T1000 (cell line): ENCODE data around the gene ACTL10.
"Not testable (repeated sequence)": the region's sequence is repeated elsewhere in the genome, so short reads cannot be mapped to it uniquely, and the experiment has no call there.

Source experiments
- DNase-seq: peaks from one replicate; lab custom pipeline; 2025; ENCODE audit warnings: mixed read lengths; lab: John Stamatoyannopoulos, UW

Gene ACTL10

DNA sequence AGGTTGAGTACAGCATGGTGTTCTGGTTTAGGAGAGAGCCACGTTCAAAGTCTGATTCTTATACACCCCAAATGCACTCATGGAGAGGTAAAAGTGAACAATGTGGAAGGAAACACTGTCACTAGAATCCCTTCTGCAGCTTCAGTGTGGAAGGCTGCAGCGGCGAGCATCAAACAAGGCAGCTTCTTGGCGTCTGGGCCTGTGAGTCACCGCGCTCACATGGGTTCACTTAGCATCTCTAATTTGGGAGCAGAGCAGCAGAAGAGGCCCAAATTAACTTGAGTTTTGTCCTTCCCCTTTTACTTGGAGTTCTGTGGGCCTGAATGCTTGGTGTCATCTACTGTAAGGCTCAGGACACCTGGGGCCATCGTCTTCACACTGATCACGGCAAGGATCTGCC lies 30.4 kb downstream of the ACTL10 start:
- DNase-seq, result no peak

DNA sequence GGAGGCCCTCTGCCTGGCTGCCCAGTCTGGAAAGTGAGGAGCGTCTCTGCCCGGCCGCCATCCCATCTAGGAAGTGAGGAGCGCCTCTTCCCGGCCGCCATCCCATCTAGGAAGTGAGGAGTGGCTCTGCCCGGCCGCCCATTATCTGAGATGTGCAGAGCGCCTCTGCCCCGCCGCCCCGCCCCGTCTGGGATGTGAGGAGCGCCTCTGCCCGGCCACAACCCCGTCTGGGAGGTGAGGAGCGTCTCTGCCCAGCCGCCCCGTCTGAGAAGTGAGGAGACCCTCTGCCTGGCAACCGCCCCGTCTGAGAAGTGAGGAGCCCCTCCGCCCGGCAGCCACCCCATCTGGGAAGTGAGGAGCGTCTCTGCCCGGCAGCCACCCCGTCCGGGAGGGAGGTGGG lies 32.2 kb downstream of the ACTL10 start:
- not testable (repeated sequence) for DNase-seq

DNA sequence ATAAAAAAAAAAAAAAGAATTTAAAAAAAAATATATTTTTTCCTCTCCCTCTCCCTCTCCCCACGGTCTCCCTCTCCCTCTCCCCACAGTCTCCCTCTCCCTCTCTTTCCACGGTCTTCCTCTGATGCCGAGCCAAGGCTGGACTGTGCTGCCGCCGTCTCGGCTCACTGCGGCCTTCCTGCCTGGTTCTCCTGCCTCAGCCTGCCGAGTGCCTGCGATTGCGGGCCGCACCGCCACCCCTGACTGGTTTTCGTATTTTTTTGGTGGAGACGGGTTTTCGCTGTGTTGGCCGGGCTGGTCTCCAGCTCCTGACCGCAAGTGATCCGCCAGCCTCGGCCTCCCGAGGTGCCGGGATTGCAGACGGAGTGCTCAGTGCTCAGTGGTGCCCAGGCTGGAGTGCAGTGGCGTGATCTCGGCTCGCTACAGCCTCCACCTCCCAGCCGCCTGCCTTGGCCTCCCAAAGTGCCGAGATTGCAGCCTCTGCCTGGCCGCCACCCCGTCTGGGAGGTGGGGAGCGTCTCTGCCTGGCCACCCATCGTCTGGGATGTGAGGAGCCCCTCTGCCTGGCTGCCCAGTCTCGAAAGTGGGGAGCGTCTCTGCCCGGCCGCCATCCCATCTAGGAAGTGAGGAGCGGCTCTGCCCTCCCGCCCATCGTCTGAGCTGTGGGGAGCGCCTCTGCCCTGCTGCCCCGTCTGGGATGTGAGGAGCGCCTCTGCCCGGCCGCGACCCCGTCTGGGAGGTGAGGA lies 34.1 kb downstream of the ACTL10 start:
- not testable (repeated sequence) for DNase-seq

DNA sequence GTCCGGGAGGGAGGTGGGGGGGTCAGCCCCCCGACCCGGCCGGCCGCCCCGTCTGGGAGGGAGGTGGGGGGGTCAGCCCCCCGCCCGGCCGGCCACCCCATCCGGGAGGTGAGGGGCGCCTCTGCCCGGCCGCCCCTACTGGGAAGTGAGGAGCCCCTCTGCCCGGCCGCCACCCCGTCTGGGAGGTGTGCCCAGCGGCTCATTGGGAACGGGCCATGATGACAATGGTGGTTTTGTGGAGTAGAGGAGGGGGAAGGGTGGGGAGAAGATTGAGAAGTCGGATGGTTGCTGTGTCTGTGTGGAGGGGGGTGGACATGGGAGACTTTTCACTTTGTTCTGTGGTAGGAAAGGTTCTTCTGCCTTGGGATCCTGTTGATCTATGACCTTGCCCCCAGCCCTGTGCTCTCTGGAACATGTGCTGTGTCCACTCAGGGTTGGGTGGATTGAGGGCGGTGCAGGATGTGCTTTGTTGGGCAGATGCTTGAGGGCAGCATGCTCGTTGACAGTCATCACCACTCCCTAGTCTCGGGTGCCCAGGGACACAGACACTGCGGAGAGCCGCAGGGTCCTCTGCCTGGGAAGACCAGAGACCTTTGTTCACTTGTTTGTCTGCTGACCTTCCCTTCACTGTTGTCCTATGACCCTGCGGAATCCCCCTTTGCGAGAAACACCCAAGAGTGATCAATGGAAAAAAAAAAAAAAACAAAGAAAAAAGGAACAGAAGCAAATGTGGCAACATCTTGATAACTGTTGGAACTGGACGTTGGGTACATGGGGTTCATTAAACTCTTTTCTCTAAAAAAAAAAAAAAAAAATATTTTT lies 35.1 kb downstream of the ACTL10 start:
- DNase-seq, result no peak

DNA sequence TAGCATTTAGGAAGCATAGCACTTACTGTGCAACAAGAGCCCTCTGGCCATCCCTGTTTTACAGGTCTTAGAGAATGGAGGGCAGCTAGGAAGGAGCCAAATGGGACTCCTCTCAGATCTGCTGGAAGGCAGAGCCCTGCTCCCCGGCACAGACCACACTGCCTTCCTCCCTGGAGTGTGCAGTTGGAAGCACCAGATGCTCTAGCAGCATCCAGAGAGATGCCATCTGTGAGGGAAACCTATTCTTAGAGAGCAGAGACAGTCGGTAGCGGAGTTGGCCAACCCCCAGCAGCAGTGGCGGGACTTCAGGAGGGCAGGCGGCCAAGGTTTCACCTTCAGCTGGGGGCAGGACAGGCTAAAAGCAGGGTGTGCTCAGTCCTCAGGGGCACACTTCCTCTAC lies 36.1 kb downstream of the ACTL10 start:
- DNase-seq, result no peak

DNA sequence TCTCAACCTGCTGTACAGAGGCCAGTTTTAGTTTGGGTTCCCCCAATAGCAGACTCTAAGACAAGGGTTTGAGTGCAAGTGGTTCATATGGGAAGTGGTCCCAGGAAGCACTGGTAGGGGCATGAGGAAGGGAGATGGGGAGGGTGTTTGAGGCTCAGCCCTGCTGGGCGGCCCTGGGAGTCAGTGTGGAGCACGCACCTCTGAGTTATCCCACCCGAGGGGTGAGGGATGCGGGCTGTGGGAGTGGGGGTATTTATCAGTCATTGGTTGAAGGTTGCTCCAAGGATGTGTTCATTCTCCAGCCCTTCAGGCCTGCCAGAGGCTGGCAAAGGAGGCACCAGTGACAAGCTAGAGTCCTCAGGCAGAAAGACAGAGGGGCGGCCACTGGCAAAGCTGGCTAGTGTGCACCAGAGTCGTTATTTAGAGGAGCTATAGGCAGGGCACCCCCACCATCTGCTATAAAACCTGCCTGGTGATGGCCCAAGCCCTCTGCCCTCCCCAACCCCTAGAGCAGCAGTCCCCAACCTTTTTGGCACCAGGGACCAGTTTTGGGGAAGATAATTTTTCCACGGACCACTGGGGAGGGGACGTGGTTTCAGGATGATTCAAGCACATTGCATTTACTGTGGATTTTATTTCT lies 36.9 kb downstream of the ACTL10 start:
- no peak for DNase-seq

DNA sequence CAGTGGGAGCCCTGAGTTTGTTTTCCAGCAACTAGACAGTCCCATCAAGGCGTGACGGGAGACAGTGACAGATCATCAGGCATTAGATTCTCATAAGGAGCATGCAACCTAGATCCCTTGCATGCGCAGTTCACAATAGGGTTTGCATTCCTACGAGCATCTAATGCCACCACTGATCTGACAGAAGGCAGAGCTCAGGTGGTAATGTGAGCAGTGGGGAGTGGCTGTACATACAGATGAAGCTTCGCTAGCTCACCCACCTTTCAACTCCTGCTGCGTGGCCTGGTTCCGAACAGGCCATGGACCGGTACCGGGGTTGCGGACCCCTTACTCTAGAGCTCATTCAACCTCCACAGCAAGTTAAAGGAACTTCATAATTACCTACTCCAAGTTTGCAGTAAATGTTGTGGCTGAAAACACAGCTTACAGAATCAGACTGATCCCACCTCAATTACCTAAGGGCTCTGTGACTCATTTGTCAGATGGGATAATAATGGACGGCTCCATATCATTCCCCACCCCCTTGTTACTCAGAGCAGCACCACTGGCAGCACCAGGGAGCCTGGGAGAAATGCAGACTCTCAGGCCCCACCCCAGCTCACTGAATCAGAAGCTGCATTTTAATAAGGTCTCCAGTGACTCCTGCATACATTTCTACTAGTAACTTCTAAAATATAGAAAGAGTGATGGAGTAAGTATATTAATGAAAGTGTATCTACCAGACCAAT lies 37.6 kb downstream of the ACTL10 start:
- DNase-seq, result no peak

DNA sequence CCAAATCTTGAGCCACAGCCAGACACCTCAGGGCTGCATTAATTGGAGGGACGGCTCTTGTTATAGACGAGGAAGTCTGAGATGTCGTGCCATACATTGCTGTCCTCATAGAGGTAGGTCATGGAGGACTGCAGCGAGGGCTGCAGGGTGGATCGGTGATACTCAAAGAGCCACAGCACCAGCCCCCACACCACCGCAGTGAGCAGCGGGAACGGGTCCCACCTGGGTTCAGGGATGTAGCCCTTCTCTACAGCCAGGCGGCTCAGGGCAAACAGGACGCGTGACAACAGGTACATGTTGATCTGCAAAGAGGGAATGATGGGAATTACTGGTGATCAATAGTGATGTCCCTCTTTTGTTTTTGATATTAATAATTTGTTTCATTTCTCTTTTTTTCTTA lies 40.9 kb downstream of the ACTL10 start:
- DNase-seq, result no peak

DNA sequence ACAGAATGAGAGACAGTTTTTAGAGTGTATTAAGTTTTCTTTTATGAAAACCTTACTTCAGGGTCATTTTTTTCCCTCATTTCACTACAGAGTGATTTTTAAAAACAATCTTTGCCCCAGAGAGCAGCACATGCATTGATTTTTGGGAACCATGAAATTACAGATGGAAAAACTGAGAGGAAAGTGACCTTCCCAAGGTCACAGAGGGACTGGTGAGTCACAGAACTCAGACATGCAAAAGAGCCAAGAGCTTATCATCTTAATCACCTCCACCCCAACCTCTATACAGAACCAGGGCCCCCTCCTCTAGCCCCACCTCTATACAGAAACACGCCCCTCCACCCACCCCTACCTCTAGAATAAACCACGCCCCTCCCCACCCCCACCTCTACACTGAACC lies 42.7 kb downstream of the ACTL10 start:
- DNase-seq, result no peak

DNA sequence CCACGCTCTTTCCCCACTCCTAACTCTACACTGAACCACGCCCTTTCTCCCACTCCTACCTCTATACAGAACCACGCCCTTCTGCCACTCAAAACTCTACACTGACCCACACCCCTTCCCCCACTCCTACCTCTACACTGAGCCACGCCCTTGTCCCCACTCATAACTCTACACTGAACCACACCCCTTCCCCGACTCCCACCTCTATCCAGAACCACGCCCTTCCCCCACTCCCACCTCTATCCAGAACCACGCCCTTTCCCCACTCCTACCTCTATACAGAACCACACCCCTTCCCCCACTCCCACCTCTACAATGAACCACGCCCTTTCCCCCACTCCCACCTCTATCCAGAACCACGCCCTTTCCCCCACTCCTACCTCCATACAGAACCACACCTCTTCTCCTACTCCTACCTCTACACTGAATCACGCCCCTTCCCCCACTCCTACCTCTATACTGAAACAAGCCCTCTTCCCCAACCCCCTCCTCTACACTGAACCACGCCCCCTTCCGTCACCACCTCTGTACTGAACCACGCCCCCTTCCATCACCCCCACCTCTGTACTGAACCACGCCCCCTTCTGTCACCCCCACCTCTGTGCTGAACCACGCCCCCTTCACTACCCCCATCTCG lies 43.3 kb downstream of the ACTL10 start:
- DNase-seq, result no peak

DNA sequence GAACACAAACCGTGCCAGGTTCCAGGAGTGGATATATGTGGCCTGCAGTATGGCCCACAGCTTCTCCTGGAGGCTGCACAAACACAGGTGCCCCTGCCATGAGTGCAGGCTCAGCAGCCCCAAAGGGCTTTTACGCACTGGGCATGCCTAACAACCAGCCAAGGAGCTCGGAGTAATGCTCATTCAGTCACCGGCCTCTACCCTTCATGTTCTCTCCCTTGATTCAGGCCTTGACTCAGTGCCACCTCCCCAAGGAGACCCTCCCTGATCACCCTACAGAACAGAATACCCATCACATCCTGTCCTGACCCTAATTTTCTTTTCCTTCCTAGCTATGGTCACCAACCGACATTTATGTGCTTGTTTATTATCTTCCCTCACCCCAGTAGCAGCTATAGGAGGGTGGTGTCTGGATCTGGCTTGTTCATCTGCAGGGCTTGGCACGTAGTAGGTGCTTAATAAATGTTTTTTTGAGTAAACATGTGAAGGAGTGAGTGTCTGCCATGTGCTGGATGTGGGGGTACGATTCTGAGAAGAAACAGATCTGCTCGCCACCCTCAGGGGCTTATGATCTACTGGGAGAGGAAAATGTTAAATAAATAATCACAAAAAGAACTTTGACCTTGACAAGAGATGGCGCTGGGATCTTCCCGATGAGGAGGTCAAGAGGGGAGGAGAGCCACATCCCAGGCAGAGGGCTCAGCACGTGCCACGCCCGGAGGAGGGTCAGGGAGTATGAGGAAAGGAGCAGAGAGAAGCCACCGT lies 44.1 kb downstream of the ACTL10 start:
- no peak for DNase-seq

DNA sequence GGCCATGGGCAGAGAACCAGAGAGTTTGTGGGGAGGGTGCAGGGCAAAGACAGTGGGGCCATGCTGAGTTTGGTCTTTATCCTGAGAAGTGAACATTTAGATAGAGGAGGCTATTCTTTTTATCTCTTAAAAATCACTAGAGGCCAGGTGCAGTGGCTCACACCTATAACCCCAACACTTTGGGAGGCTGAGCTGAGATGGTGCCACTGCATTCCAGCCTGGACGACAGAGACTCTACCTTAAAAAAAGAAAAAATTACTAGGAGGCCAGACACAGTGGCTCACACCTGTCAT lies 44.6 kb downstream of the ACTL10 start:
- DNase-seq, result no peak

DNA sequence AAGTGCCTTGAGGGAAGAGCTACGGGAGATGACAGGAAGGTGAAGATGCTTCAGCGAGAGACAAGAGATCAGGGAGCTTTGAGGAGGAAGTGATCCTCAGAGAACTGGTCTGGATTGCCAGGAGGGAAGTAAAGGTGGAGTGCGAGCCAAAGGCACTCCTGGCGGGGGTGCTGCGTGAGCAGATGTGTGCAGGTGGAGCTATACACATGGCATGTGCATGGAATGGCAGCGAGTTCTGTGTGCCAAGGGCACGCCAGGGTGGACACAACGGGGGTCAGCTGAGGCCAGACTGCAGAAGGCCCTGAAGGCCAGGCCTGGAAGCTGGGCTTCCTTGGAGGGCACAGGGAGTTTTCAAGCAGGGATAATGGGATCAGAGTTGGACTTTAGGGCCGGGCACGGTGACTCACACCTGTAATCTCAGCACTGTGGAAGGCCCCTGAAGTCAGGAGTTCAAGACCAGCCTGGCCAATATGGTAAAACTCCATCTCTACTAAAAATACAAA lies 47.2 kb downstream of the ACTL10 start:
- no peak for DNase-seq

DNA sequence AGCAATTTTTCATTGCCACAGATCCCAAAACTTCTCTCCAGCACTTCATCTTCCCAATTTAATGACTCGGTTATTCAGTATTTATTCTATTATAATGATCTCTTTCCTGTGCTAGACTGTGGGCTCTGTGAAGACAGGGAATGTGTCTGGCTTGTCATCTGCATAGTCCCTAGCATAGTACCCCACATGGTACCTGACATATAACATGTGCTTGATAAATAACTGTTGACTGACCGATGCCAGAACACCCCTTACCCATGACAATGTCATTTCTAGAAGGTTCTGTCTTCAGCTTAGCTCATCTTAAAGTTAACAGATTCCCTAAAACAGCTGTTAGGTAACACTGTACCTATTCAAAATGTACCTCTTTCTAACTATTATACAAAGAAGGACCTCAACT lies 49.8 kb downstream of the ACTL10 start:
- DNase-seq, result no peak
